MM.1S (cell line): ENCODE results near the gene NNAT.

ENCODE experiments used
- CTCF ChIP-seq: fragments of 300-600 bp; sonication (generic); IDR thresholded peaks from 2 replicates; pipeline ENCODE4 v1.5.1; 2016; ENCODE audit warnings: antibody characterized with exemption, low read length, mixed read lengths
- EZH2 ChIP-seq: fragments of 300-600 bp; sonication (generic); optimal IDR thresholded peaks from 2 replicates; pipeline ENCODE3; 2017; ENCODE audit warnings: low read depth, mild to moderate bottlenecking, antibody characterized with exemption, low read length, mixed read lengths
- EZH2phosphoT487 ChIP-seq: fragments of 300-600 bp; sonication (generic); IDR thresholded peaks from 2 replicates; pipeline ENCODE4 v1.6.1; 2018; ENCODE audit warnings: antibody characterized with exemption, low read length

GRCh38 chr20:37556538-37556937 is 35.5 kb downstream of the NNAT start:
- TF ChIP-seq CTCF (no peak), EZH2phosphoT487 (no peak), EZH2 (no peak)
